HG03442 (cell line): ENCODE data around the gene ATAD3B.
"Not testable (repeated sequence)": the region's sequence is repeated elsewhere in the genome, so short reads cannot be mapped to it uniquely, and the experiment has no call there.

Experiments
- ATAC-seq: cut with Tn5 transposase; IDR thresholded peaks from one replicate; pipeline ENCODE4 v1.9.1; 2021; ENCODE audit warnings: mild to moderate bottlenecking, moderate library complexity; ENCODE audit not compliant: unreplicated experiment

ATAD3B gene

DNA sequence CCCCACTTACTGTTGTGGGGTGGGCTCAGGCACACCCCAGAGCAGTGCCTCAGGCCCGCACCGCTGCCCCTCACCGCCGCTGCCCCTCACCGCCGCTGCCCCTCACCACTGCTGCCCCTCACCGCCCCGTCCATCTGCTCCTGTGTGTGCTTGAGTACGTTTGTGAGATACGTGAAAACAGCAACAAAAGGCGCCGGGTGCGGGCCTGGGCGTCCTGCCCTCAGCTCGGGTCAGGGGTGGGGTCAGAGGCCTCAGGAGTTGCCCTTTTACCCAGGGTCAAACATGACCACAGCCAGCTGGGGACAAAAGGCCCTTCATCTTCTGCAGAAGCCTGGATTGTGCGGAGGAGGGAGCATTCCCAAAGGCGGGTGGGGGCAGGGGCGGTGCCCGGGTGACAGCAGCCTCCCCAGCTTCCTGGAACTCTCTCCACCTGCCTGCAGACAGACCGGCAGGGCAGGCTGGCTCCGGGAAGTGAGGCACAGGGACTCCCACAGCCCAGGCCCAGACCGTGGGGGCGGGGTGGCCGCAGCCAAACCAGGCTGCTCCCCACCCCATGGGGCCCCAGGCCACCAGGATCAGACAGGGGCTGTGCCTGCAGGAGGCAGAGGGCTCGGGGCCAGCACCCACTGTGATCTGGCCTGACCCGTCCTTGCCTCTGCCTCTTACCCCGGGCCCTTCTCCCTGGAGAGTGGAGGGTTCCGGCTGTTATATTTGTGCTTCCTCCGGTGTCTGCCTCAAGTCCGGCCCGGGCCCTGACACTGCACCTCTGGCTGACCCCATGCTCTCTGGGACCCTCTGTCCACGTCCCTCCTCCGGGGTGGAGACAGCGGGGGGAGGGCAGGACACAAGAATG is 38.4 kb upstream of the ATAD3B start:
- no peak for ATAC-seq

DNA sequence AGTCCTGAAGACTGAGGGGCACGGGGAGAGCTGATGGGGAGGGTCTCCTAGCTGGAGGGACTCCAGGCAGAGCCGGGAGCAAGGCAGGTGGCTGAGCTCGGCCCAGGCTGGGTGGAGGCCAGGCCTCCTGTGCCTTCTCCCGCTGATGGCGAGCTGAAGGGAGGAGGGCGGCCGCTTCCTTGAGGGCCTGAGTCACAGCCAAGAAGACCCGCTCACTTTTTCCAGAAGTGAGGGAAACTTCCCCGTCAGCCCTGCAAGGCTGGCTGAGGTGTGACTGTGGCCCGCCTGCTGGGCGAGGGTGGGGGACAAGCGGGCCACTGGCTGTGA is 37.8 kb upstream of the ATAD3B start:
- no peak for ATAC-seq

DNA sequence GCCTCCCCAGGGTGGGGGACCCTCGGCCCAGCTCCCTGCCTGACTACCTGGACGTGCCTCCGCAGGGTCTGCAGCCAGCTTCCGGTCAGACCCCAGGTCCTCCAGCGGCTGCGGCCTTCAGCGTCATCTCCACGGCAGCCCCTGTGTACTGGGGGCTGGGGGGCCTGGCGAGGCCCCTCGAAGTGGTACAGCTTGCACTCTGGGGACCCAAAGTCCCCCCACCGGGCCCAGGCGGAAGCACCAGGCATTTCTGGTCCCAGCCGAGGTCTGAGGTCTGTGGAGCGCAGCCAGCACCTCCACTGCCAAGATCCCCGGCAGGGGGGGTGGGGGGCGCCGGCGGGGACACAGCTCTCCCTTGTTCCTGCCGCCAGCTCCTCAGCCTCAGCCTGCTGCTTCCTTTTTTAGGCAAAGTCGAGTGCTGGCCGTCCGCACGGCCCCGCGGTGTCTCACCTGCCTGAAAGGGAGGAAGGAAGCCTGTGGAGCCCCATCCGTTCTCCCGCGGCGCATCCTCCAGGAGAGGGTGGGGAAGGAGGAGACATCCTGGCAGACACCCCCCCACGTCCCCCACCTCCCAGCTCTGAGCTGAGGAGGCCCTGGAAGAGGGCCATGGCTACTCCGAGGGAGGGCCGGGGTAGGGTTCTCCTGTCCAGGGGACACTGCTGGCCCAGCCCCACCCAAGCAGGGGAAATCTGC is 37.3 kb upstream of the ATAD3B start:
- ATAC-seq, result no peak

DNA sequence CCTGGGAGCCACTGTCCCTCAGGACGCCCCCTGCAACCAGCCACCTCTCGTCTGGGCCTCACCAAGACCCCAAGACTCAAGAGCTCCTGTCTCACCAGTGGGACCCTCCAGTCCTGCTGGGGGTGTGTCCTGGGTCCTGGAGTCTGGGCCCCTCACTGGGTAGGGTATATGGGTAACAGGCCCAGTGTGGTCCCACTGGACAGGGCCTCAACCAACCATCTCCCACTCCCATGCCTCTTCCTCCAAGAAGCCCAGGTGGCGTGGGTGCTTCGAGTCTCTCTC is 36.8 kb upstream of the ATAD3B start:
- no peak for ATAC-seq

DNA sequence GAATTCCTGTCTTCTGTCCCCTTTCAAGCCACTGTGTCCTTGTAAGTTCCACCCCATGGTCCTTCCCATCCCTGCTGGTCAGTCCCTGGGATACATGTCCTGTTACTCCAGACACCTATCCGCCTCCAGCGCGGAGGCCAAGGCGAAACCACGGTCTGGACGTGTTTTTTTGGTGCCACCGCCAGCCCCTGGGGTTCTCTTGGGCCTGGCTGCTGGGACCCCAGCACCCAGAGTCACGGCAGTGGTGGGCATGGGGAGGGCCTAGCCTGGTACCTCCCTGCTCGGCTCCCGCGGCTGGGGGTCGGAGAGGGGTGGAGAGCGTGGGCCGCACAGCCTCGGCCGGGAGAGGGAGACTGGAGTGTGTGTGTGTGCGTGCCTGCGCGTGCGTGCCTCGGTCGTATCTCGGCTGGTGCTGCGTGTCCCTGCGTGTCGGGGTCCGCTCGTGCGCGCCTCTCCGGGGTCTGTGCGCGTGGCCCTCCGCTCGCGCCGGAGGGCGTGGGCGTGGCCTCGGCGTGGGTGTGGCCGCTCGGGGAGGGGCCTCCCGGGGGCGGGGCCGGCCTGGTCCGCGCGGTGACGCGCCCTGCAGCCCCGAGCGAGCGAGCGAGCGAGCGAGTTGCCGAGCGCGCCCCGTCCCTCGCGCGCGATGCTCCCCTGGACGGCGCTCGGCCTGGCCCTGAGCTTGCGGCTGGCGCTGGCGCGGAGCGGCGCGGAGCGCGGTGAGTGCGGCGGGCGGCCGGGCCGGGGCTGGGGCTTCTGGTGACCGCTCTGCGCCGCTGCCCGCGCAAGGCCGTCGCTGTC is 36.3 kb upstream of the ATAD3B start, which contains the start of gene VWA1:
TSS of gene VWA1 (plus strand) at position 585 of the 798 bp plus-strand sequence. CDS start at position 644, 59 bp downstream.
- ATAC-seq, result no peak

DNA sequence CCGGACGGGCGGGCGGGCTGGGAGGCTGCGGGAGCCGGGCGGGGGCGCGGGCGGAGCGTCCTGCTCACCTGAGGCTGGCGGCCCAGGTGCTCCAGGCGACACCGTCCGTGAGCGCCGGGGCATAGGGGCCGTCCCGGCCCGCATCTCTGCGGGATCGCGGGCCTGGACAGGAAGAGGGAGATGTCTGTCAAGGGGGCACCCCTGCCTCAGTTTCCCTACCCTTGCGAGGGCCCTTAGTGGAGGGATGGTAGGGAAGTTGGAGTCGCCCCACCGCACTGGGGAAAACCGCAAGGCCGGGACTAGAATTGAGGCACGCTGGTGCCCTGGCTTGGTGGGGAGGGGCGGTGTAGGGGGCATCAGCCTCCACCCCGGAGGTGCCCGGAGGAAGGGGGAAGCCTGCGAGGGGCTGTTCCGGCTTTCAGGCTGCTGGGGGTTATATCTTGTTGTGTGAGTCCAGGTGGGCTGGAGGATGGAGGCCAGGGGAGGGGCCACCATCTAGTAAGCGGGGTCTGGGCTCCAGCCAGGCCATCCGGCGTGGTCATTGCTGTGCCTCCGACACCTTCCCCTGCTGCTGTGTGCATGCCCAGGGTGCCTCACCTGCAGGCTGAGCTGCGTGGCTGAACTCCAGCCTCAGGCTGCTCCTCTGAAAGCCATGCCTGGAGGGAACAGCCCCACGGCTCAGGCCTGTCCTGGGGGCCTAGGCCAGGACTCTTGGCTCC is 35.5 kb upstream of the ATAD3B start:
- ATAC-seq, result no peak

DNA sequence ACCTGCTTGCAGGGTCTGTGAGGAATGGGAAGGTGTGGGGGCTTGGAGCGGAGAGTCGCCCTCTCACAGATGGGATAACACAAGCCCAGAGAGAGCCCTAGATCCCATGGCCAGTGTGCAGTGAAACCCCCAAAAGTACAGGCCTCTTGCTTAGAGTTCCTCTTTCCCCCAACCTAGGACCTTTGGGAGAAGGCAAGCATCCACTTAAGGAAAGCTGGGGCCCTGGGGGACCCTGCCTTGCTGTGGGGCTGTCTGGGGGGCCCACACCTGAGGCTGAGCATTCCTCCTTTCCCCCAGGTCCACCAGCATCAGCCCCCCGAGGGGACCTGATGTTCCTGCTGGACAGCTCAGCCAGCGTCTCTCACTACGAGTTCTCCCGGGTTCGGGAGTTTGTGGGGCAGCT is 34.9 kb upstream of the ATAD3B start:
- no peak for ATAC-seq

DNA sequence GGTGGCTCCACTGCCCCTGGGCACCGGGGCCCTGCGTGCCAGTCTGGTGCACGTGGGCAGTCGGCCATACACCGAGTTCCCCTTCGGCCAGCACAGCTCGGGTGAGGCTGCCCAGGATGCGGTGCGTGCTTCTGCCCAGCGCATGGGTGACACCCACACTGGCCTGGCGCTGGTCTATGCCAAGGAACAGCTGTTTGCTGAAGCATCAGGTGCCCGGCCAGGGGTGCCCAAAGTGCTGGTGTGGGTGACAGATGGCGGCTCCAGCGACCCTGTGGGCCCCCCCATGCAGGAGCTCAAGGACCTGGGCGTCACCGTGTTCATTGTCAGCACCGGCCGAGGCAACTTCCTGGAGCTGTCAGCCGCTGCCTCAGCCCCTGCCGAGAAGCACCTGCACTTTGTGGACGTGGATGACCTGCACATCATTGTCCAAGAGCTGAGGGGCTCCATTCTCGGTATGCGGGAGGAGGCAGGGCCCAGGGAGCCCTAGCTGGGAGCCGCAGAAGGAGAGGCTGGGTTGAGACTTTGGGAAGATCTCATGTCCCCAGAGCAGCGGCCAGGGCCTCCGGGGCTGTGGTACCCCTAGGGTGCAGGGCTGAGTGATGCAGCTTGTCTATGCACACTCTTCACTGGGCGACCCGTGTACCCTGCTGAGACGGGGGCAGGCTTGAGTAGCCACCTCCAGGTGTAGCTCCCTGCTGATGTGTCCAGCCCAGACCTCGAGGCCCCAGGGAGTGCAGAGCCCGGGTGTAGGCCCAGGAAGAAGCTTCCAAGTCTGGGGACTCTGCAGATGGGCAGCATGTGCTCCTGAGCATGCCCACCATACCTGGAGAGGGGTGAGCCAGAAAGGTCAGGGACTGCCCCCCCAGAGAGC is 34.3 kb upstream of the ATAD3B start:
- ATAC-seq, result no peak

DNA sequence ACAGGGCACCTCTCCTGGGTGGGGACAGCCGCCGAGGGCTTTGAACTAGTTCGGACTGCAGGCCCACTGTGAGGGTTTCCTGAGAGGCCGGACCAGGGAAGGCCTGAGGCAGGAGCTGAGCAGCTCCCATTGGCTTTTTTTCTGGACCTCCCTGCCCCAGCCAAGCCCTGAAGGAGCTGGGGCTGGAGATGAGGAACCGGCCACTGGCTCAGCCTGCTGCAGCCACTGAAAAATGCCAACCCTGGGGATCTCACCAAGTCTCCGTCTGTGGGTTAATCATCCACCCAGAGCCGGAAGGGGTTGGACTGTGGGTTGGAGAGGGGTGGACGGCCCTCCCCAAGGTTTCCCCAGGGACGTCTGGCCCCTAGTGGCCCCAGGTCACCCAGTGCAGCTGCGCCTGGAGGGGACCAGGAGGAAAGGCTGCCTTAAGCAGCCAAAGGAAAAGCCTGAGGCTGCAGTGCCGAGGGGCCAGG is 33.6 kb upstream of the ATAD3B start:
- no peak for ATAC-seq

DNA sequence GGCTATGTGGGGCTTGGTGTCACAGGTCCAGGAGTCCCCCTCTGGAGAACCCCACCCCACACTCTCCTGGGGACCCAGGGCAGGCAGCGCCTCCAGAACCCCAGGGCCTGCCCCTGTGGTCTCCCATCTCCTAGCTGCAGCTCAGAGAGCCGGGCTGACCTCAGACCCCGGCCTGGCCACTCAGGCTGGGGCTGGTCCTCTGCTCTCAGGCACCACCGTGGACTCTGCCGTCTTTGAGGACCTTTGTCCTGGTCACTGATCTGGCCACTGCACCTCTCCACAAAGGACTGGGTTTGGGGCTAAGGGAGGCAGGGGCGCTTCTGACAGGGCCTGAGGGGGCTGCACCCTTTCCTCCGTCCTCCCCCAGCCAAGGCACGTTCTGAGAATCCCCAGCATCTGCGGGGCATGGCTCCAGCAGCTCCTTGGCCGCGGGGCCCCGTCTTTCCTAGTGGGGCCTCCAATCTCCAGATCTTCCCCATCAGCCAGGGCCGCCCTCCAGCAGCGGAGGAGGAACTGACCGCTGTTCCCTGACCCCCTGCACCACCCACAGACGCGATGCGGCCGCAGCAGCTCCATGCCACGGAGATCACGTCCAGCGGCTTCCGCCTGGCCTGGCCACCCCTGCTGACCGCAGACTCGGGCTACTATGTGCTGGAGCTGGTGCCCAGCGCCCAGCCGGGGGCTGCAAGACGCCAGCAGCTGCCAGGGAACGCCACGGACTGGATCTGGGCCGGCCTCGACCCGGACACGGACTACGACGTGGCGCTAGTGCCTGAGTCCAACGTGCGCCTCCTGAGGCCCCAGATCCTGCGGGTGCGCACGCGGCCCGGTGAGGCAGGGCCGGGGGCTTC is 32.8 kb upstream of the ATAD3B start:
- ATAC-seq, result no peak

DNA sequence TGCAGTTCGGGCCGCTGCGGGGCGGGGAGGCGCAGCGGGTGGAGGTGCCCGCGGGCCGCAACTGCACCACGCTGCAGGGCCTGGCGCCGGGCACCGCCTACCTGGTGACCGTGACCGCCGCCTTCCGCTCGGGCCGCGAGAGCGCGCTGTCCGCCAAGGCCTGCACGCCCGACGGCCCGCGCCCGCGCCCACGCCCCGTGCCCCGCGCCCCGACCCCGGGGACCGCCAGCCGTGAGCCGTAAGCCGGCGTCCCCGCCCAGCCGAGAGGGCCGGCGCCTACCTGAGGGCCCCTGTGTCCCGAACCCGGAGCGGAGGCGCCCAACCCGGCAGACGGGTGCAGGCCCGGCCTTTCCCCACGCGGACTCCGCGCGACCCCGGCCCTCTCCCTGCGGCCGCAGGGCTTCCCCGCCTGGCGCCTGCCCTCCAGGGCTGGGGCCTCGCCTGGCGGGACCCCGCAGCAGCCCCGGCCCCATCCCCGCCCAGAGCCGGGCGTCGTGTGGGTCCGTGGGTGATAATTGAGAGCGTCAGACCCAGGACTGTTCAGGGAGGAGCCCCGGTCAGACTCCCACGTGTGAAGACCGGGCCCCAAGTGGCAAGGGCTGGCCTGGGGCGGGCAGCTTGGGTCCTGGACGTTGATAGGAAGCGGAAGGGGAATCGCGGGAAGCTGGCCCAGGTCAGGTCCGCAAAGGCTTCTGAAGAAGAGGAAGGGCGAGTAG is 31.9 kb upstream of the ATAD3B start:
- no peak for ATAC-seq

DNA sequence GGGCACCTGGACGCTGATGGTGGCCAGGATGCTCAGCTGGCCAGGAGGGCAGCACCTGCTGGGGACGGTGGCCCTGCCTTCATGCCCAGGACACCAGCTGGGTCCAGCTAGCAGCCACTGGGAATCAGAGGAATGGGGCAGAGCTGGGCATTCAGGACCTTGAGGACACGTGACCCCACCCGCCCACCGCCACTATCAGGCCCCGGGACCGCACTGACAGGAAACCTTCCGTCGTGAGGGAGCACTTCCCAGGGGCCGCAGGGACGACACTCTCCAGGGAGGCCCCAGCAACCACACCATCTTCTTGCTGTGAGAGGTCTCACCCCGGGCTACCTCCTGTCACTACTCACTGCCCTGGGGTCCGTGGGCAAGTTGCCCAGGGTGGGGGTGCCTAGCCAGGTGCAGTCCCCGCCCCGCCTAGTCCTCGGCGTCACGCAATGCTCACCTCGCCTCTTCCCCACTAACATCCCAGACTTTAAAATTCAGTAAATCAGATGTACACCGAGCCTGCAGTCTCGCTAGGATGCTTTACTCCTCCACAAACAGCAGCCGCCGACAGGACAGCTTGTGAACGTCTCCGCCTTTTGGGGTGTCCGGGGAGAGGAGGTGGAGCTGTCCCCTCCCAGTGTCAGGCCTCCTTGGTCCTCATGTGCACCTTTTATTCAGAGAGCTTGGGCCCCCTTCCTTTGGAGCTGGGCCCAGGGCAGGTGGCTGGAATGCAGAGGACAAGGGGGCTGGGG is 31.1 kb upstream of the ATAD3B start:
- ATAC-seq, result no peak

DNA sequence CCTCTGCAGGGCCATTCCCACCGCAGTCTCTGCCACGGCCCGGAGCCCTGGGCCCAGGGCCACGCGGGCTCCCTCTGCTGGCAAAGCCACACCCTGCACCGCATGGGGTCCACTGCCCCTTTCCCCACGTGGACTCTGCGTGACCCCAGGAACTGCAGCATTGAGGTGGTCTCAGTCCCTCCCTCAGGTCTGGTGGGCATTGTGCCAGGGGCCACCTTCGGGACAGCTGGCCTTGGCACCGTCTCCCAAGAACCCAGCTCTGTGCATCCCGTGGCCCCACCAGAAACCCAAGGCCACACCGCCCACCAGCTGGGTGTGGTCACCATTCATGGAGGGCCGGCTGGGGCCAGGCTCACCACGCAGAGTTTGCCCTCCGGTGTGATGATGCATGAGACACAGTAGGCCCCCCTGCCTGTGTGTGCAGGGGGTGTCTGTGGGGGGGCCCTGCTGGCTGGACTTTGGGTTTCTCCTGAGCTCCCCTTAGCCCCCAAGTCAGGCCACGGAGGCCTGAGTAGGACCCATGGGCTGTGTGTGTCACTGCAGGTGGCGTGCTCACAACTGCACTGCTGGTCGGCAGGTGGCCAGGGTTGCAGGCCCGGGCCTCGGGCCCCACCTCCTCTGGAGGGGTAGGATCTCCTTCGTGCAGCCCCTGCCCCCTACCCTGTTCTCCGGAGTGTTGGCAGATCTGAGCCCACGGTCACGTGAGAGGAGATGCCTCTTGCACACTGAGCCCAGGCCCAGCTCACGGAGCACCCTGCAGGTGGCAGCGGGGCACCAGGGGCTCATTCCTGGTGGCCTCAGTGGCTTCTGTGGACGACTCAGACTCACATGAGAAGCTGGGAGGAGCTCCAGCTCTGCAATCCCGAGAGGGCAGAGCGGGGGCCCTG is 30.3 kb upstream of the ATAD3B start:
- ATAC-seq, result no peak

DNA sequence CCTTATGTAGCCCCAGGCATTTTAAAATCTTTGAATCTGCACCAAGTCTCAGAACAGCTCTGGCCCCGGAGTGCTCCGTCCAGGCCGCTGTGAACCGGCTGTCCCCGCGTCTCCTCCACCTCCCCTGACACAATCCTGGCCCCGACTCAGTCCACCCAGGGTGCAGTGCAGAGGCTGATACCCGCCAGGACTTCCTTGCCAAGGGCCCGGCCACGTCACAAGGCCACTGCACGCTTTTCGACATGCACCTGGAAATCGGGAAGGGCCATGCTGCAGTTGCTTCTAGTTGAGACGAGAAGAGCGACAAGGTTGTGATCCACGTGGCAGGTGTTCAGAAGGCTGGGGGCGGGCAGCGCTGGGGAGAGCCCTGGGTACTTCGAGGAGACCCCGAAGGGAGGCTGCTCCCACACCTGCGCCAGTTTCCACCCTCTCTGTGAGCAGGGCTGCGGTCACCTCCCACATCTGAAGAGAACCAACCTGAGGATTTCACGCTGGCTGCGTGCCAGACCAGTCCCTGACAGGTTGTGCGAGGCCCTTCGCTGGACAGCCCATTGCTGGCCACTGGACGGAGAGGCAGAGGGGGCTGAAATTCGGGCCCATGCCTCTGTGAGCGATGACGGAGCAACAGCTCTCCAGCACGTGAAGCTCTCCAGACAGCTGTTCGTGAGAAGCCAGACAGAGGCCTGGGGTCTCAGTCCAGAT is 29.3 kb upstream of the ATAD3B start:
- ATAC-seq, result no peak

DNA sequence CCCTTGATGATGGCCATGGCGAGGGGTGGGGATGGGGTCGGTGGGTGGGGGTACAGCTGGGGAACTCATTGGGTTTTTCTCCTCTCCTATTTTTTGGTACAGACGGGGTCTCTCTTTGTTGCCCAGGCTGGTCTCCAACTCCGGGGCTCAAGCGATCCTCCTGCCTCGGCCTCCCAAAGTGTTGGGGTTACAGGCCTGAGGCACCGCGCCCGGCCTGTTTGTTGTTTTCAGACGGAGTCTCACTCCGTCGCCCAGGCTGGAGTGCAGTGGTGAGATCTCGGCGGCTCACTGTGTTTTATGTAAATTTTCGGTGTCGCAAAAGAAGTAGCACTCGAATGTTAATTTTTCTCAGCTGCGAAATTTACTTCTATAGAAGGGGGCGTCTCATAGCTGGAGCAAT is 24.9 kb upstream of the ATAD3B start:
- not testable (repeated sequence) for ATAC-seq

DNA sequence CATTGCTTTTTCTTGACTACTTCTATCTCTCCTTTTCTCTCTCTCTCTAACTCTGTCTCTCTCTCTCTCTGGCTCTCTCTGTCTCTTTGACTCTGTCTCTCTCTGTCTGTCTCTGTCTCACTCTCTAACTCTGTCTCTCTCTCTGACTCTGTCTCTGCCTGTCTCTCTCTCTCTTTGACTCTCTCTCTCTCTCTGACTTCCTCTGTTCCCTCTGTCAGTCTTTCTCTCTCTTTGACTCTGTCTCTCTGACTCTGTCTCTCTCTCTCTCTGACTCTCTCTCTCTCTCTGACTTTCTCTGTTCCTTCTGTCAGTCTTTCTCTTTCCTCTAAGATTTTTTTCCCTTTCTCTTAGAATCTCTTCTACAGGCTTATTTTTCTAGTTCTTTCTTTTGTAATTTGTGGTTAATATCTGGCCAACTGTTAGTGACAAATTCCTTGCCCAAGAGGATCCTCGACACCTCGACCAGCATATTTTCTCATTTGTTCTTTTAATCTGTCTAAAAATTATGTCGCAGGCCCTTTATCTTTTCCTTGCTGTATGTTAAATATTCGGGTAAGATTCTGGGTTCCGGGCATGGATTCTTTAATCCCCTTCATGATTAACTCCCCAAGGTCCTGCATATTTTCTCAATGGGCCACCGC is 22.3 kb upstream of the ATAD3B start, which contains the start of gene ATAD3C:
TSS of gene ATAD3C (plus strand) at position 591 of the 641 bp plus-strand sequence. CDS start 995 bp downstream, outside the sequence.
- ATAC-seq, result no peak
